HepG2 (cell line): ENCODE measurements around the gene TMEM231. TPM values are rescaled to one million over a fixed set of nuclear protein-coding genes. Genes with fewer than 3 reads are reported as not detected.
"Not testable (repeated sequence)": the region's sequence is repeated elsewhere in the genome, so short reads cannot be mapped to it uniquely, and the experiment has no call there.

Experiments
- ATAC-seq: fragments of 200-7000 bp; cut with Tn5 transposase; 3 replicates; pipeline ENCODE4 v1.9.1; 2020; ENCODE audit warnings: mild to moderate bottlenecking, moderate library complexity
- BruUV-seq: library from RNA; stranded (reverse); fragments of 400-500 nt; replicated peaks from 2 replicates; lab custom pipeline; 2021; lab: Mats Ljungman, UMichigan
- CTCF ChIA-PET: fragments of 300-600 bp; formaldehyde crosslinking; extraction: SDS; loops from one replicate; lab custom pipeline; 2021; ENCODE audit warnings: low total read pairs, inconsistent platforms, low intra/inter-chr PET ratio; lab: Yijun Ruan, JAX
- POLR2A ChIA-PET: fragments of 350-600 bp; sonication (Branson Sonifier 250); formaldehyde crosslinking; loops from one replicate; lab custom pipeline; 2020; ENCODE audit warnings: antibody characterized with exemption, inconsistent platforms; lab: Yijun Ruan, JAX
- DNase-seq: peaks from one replicate; pipeline ENCODE4 v3.0.0-alpha.2; 2015; ENCODE audit warnings: low spot score
- FAIRE-seq: peaks from 3 replicates; lab custom pipeline; 2011; peaks lifted over from hg19 to GRCh38; lab: Jason Lieb, UNC
- H2AFZ ChIP-seq: one replicate; pipeline ENCODE4 v1.6.1; 2011; ENCODE audit warnings: low read length, inconsistent platforms
- H3K27ac ChIP-seq: fragments of 300-600 bp; 3 replicates; pipeline ENCODE4 v1.8.0; 2011; ENCODE audit warnings: mixed run types, mild to moderate bottlenecking, mixed read lengths, low read length, inconsistent platforms; ENCODE audit not compliant: insufficient read depth; ENCODE audit errors: extremely low read length
- H3K27me3 ChIP-seq, 2 experiments: fragments of 200-600 bp in 1 of 2; 2 replicates in 1 of 2; 3 replicates in 1 of 2; pipeline versions ENCODE4 v1.6.0 to v1.8.0; 2011; ENCODE audit warnings: low read length in 2 of 2, mild to moderate bottlenecking in 2 of 2, moderate library complexity in 2 of 2, inconsistent platforms in 1 of 2; ENCODE audit not compliant: insufficient read depth in 2 of 2, control insufficient read depth in 1 of 2
- H3K36me3 ChIP-seq, 2 experiments: fragments of 200-600 bp in 1 of 2; replicated peaks in 1 of 2; 2 replicates in 1 of 2; 3 replicates in 1 of 2; pipeline versions ENCODE4 v1.5.1 to v1.8.0; 2011; ENCODE audit warnings: low read length in 2 of 2, inconsistent platforms in 1 of 2; ENCODE audit not compliant: insufficient read depth in 2 of 2, control insufficient read depth in 1 of 2
- H3K4me1 ChIP-seq: 2 replicates; pipeline ENCODE4 v1.5.1; 2012; ENCODE audit warnings: low read length, inconsistent platforms; ENCODE audit not compliant: insufficient read depth
- H3K4me2 ChIP-seq: 2 replicates; pipeline ENCODE4 v1.6.0; 2011; ENCODE audit warnings: low read depth, low read length, inconsistent platforms
- H3K4me3 ChIP-seq, 3 experiments: fragments of 200-600 bp in 1 of 3; sonication (generic), shearing (Covaris generic) in 1 of 3; replicated peaks in 1 of 3; 2 replicates each; pipeline ENCODE4 v1.5.1; 2011 to 2016; ENCODE audit warnings: low read length in 3 of 3, inconsistent platforms in 2 of 3, low read depth in 2 of 3, mild to moderate bottlenecking in 2 of 3, control low read depth in 1 of 3, mixed read lengths in 1 of 3; ENCODE audit not compliant: insufficient read depth in 1 of 3
- H3K79me2 ChIP-seq: one replicate; pipeline ENCODE4 v1.6.1; 2011; ENCODE audit warnings: low read length, inconsistent platforms; ENCODE audit not compliant: insufficient read depth
- H3K9ac ChIP-seq: 2 replicates; pipeline ENCODE4 v1.6.0; 2011; ENCODE audit warnings: mild to moderate bottlenecking, low read depth, low read length, inconsistent platforms; ENCODE audit not compliant: insufficient read depth
- H3K9me3 ChIP-seq: 2 replicates; pipeline ENCODE4 v1.5.1; 2012; ENCODE audit warnings: mild to moderate bottlenecking, low read length
- H4K20me1 ChIP-seq: 2 replicates; pipeline ENCODE4 v1.6.0; 2011; ENCODE audit warnings: inconsistent platforms, mild to moderate bottlenecking, low read length, moderate library complexity; ENCODE audit not compliant: insufficient read depth
- SMAD1 ChIP-seq: sonication (generic); formaldehyde crosslinking; IDR thresholded peaks from 2 replicates; pipeline ENCODE4 v1.4.0; 2020; ENCODE audit warnings: missing genetic modification reagents, low read depth, mild to moderate bottlenecking, borderline replicate concordance
- ZNF121 ChIP-seq: sonication (generic); formaldehyde crosslinking; IDR thresholded peaks from 2 replicates; pipeline ENCODE4 v1.5.0; 2020; ENCODE audit warnings: mild to moderate bottlenecking, missing genetic modification reagents
- WGBS: methylation state at CpG from one replicate; pipeline ENCODE4 v1.1.6; 2017; ENCODE audit warnings: low lambda C conversion rate; 5-methylcytosine and 5-hydroxymethylcytosine counted together
- in situ Hi-C: cut with HindIII; loops from 2 replicates; pipeline ENCODE4 v1.10.0; 2017; ENCODE audit warnings: low pct_unique_long_range_greater_than_20kb; ENCODE audit not compliant: extremely low pct_ligation_motif_present
- intact Hi-C: fragments of 100-400 bp; cut with micrococcal nuclease; formaldehyde crosslinking; loops from one replicate; pipeline ENCODE4 v1.10.0; 2022; ENCODE audit not compliant: unreplicated experiment
- polyA plus RNA-seq, 8 experiments: library from polyadenylated mRNA; depleted of rRNA in 3 of 8; stranded (reverse) in 7 of 8; unstranded in 1 of 8; fragments of >200 nt; fragmentation: Illumina TruSeq in 4 of 8; extraction: Trizol in 4 of 8; gene quantifications; 2 replicates each; pipeline versions ENCODE4 v1.2.1 to v1.2.3, GENCODE V29; 2011 to 2016; ENCODE audit warnings: low read depth in 4 of 8, missing spikeins in 1 of 8, mixed read lengths in 1 of 8; ENCODE audit not compliant: insufficient read depth in 1 of 8
- total RNA-seq, 5 experiments: library from RNA; depleted of rRNA; stranded (reverse); fragments of >200 nt; fragmentation: Illumina TruSeq; extraction: Trizol; gene quantifications; 2 replicates each; pipeline ENCODE4 v1.2.3, GENCODE V29; 2016; ENCODE audit warnings: low read depth in 1 of 5

TMEM231 gene
- total and polyA plus RNA-seq, 2 of the 13 experiments (the other 11 are each of a cell fraction or from before 2014, with no cell fraction given) = 3.5 to 7.4 TPM

DNA sequence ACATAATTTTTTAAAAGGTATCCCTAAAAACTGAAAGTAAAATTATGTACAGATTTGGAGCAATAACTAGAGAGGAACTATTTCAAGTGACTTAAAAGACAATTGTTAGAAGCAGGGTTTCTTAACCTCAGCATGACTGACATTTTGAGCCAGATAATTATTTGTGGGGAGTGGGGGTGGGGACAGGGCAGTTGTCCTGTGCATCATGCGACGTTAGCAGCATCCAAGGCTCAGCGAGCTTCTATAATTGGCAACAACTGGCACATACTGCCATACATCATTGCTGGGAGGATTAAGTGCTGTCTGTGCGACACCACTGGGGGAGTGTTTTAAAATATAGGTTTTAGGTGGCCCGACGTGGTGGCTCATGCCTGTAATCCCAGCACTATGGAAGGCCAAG is 37.3 kb upstream of the TMEM231 start:
- POLR2A ChIA-PET = no interaction called here
- CTCF ChIA-PET = no interaction called here
- FAIRE-seq = no peak
- Histone ChIP-seq H3K4me1 (peaks cover 20% of the 10 kb centered on the region), H3K79me2 (no peaks in the 10 kb centered on the region), H3K9ac (no peak overlapping the region), H3K9me3 (no peaks in the 10 kb centered on the region), H3K27me3 (no peaks in the 10 kb centered on the region), H3K36me3 (no peaks in the 10 kb centered on the region; a peak in 1 of 5 replicates), H2AFZ (no peak overlapping the region), H4K20me1 (no peaks in the 10 kb centered on the region), H3K4me3 (no peak overlapping the region), H3K27ac (no peak overlapping the region), H3K4me2 (no peak overlapping the region)
- intact Hi-C loops = loop anchor here (5.0 kb wide), 1 partner anchor 36 kb away; the partner anchor contains the start of gene TMEM231
- BruUV-seq = no TSS peak
- WGBS = 96% methylated on average over 6 of the region's 6 CpGs
- no peak for ATAC-seq
- in situ Hi-C loops = no loop called here
- TF ChIP-seq SMAD1 (CRISPR knock-in tag) (no peak), ZNF121 (0 out of 2 replicates have a peak, but pooled peaks have one; percentile 29)
- DNase-seq = no peak

DNA sequence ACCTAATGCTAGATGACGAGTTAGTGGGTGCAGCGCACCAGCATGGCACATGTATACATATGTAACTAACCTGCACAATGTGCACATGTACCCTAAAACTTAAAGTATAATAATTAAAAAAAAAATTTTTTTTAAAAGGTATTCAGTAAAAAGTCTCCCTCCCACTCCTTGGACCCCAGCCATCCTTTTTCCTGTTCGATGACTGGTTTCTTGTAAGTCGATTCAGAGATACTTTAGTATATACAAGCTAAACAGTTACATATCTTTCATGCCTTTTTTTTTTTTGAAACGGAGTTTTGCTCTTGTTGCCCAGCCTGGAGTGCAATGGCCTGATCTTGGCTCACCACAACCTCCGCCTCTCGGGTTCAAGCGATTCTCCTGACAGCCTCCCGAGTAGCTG is 35.9 kb upstream of the TMEM231 start:
- H3K9me3 ChIP-seq, H3K27ac ChIP-seq, in situ Hi-C loops, H3K4me2 ChIP-seq, FAIRE-seq, H3K9ac ChIP-seq, ATAC-seq, BruUV-seq, H4K20me1 ChIP-seq, CTCF ChIA-PET, H3K36me3 ChIP-seq, H3K79me2 ChIP-seq, H2AFZ ChIP-seq, POLR2A ChIA-PET, H3K4me3 ChIP-seq, H3K27me3 ChIP-seq, DNase-seq: not testable (repeated sequence)
- WGBS = 97% methylated on average over 9 of the region's 9 CpGs
- H3K4me1 ChIP-seq = peaks cover 20% of the 10 kb centered on the region
- intact Hi-C loops = loop anchor here (5.0 kb wide), 1 partner anchor 35 kb away; the partner anchor contains the start of gene TMEM231
